ENCODE results near the gene TAAR6.

Gene TAAR6

GRCh38 chr6:132604635-132605152, 34.6 kb downstream of the TAAR6 start:
- DNase-seq (ENCODE audit: low spot score): no peak
- in situ Hi-C loops (cut with MboI; ENCODE audit: low sequenced_read_pairs, unreplicated experiment): no loop called here
- TF ChIP-seq CTCF (IDR thresholded peaks at IDR 0.05; ENCODE audit: borderline replicate concordance, control extremely low read depth, extremely low read depth, insufficient read depth, missing control alignments): no peak

GRCh38 chr6:132607544-132608233, 37.6 kb downstream of the TAAR6 start:
- TF ChIP-seq CTCF (IDR thresholded peaks at IDR 0.05; ENCODE audit: borderline replicate concordance, control extremely low read depth, extremely low read depth, insufficient read depth, missing control alignments): no peak
- in situ Hi-C loops (cut with MboI; ENCODE audit: low sequenced_read_pairs, unreplicated experiment): no loop called here
- no peak for DNase-seq (ENCODE audit: low spot score)

GRCh38 chr6:132611616-132612015, 41.5 kb downstream of the TAAR6 start:
- TF ChIP-seq CTCF (IDR thresholded peaks at IDR 0.05; ENCODE audit: borderline replicate concordance, control extremely low read depth, extremely low read depth, insufficient read depth, missing control alignments): no peak
- in situ Hi-C loops (cut with MboI; ENCODE audit: low sequenced_read_pairs, unreplicated experiment): no loop called here
- DNase-seq (ENCODE audit: low spot score): no peak

GRCh38 chr6:132612449-132613108, 42.5 kb downstream of the TAAR6 start:
- no peak for DNase-seq (ENCODE audit: low spot score)
- in situ Hi-C loops (cut with MboI; ENCODE audit: low sequenced_read_pairs, unreplicated experiment): no loop called here
- no peak for TF ChIP-seq CTCF (IDR thresholded peaks at IDR 0.05; ENCODE audit: borderline replicate concordance, control extremely low read depth, extremely low read depth, insufficient read depth, missing control alignments)

GRCh38 chr6:132614554-132614953, 44.4 kb downstream of the TAAR6 start:
- DNase-seq (ENCODE audit: low spot score): no peak
- in situ Hi-C loops (cut with MboI; ENCODE audit: low sequenced_read_pairs, unreplicated experiment): no loop called here
- no peak for TF ChIP-seq CTCF (IDR thresholded peaks at IDR 0.05; ENCODE audit: borderline replicate concordance, control extremely low read depth, extremely low read depth, insufficient read depth, missing control alignments)

GRCh38 chr6:132616677-132617076, 46.6 kb downstream of the TAAR6 start:
- in situ Hi-C loops (cut with MboI; ENCODE audit: low sequenced_read_pairs, unreplicated experiment): no loop called here
- DNase-seq (ENCODE audit: low spot score): no peak
- no peak for TF ChIP-seq CTCF (IDR thresholded peaks at IDR 0.05; ENCODE audit: borderline replicate concordance, control extremely low read depth, extremely low read depth, insufficient read depth, missing control alignments)
